HG02610 (cell line): ENCODE data around the gene SHROOM2.
A peak's percentile ranks its signal among the peaks of the same experiment; 100 is the strongest.
"Not testable (repeated sequence)": the region's sequence is repeated elsewhere in the genome, so short reads cannot be mapped to it uniquely, and the experiment has no call there.

ENCODE experiments used
- ATAC-seq: cut with Tn5 transposase; IDR thresholded peaks from one replicate; pipeline ENCODE4 v1.9.1; 2021; ENCODE audit warnings: mild to moderate bottlenecking, moderate library complexity; ENCODE audit not compliant: unreplicated experiment

SHROOM2 gene

GRCh38 chrX:9825129-9825790 lies 39.0 kb downstream of the SHROOM2 start:
- no peak for ATAC-seq

GRCh38 chrX:9825966-9826365 lies 39.7 kb downstream of the SHROOM2 start:
- no peak for ATAC-seq

GRCh38 chrX:9829308-9830267 lies 43.4 kb downstream of the SHROOM2 start:
- ATAC-seq = peak; percentile 98

GRCh38 chrX:9832811-9833210 lies 46.6 kb downstream of the SHROOM2 start:
- no peak for ATAC-seq

GRCh38 chrX:9835585-9836210 lies 49.5 kb downstream of the SHROOM2 start:
- no peak for ATAC-seq

GRCh38 chrX:9842541-9842940 lies 56.3 kb downstream of the SHROOM2 start:
- ATAC-seq = no peak

GRCh38 chrX:9844936-9845577 lies 58.8 kb downstream of the SHROOM2 start:
- ATAC-seq = no peak

GRCh38 chrX:9845578-9845952 lies 59.3 kb downstream of the SHROOM2 start:
- no peak for ATAC-seq

GRCh38 chrX:9846631-9847030 lies 60.4 kb downstream of the SHROOM2 start:
- ATAC-seq = no peak

- no peak for ATAC-seq
These were observed 60.8 kb downstream of the SHROOM2 start for GRCh38 chrX:9847071-9847470.

GRCh38 chrX:9848718-9849479 lies 62.7 kb downstream of the SHROOM2 start:
- ATAC-seq = no peak

- ATAC-seq = no peak
These were observed 65.7 kb downstream of the SHROOM2 start for GRCh38 chrX:9851890-9852289.

- no peak for ATAC-seq
These were observed 67.1 kb downstream of the SHROOM2 start for GRCh38 chrX:9853307-9853706.

- ATAC-seq = no peak
These were observed 69.5 kb downstream of the SHROOM2 start for GRCh38 chrX:9855561-9856283.

GRCh38 chrX:9856588-9856987 lies 70.4 kb downstream of the SHROOM2 start:
- no peak for ATAC-seq

- no peak for ATAC-seq
These were observed 71.6 kb downstream of the SHROOM2 start for GRCh38 chrX:9857575-9858474.

GRCh38 chrX:9858684-9859083 lies 72.5 kb downstream of the SHROOM2 start:
- ATAC-seq = not testable (repeated sequence)

GRCh38 chrX:9859711-9860555 lies 73.7 kb downstream of the SHROOM2 start:
- no peak for ATAC-seq
